ENCODE measurements around the gene KCNB1.

GRCh38 chr20:49420811-49421295 is 61.6 kb downstream of the KCNB1 start:
- TF ChIP-seq POLR2A (IDR thresholded peaks at IDR 0.05), result no peak
- no peak for TF ChIP-seq CTCF (IDR thresholded peaks at IDR 0.05)
